HG02981 (cell line): Measurements from ENCODE around the gene SERAC1.

ENCODE experiments used
- ATAC-seq: cut with Tn5 transposase; IDR thresholded peaks from one replicate; pipeline ENCODE4 v1.9.1; 2021; ENCODE audit warnings: mild to moderate bottlenecking, moderate library complexity; ENCODE audit not compliant: unreplicated experiment

The SERAC1 gene

GRCh38 chr6:158125271-158125670 lies 42.8 kb downstream of the SERAC1 start:
- ATAC-seq, result no peak

GRCh38 chr6:158124288-158124687 lies 43.8 kb downstream of the SERAC1 start:
- no peak for ATAC-seq

GRCh38 chr6:158122048-158122447 lies 46.0 kb downstream of the SERAC1 start:
- no peak for ATAC-seq

- no peak for ATAC-seq
Measured at GRCh38 chr6:158121335-158121734, 46.7 kb downstream of the SERAC1 start.

- ATAC-seq, result no peak
Measured at GRCh38 chr6:158118886-158119285, 49.2 kb downstream of the SERAC1 start.

GRCh38 chr6:158115508-158115907 lies 52.6 kb downstream of the SERAC1 start:
- no peak for ATAC-seq

- ATAC-seq, result no peak
Measured at GRCh38 chr6:158115102-158115501, 53.0 kb downstream of the SERAC1 start.

GRCh38 chr6:158113802-158114201 lies 54.3 kb downstream of the SERAC1 start:
- ATAC-seq, result no peak

GRCh38 chr6:158111987-158112386 lies 56.1 kb downstream of the SERAC1 start:
- ATAC-seq, result no peak

- ATAC-seq, result no peak
Measured at GRCh38 chr6:158110986-158111385, 57.1 kb downstream of the SERAC1 start.

GRCh38 chr6:158109748-158110147 lies 58.3 kb downstream of the SERAC1 start:
- ATAC-seq, result no peak

- no peak for ATAC-seq
Measured at GRCh38 chr6:158104696-158105095, 63.4 kb downstream of the SERAC1 start.

GRCh38 chr6:158103228-158103627 lies 64.8 kb downstream of the SERAC1 start:
- ATAC-seq, result no peak

GRCh38 chr6:158095671-158096070 lies 72.4 kb downstream of the SERAC1 start:
- no peak for ATAC-seq

- no peak for ATAC-seq
Measured at GRCh38 chr6:158095031-158095430, 73.0 kb downstream of the SERAC1 start.

- no peak for ATAC-seq
Measured at GRCh38 chr6:158092806-158093205, 75.3 kb downstream of the SERAC1 start.

GRCh38 chr6:158087224-158087867 lies 80.7 kb downstream of the SERAC1 start:
- ATAC-seq, result no peak

- ATAC-seq, result peak; percentile 89
Measured at GRCh38 chr6:158086504-158087223, 81.4 kb downstream of the SERAC1 start.

- ATAC-seq, result no peak
Measured at GRCh38 chr6:158086054-158086503, 82.0 kb downstream of the SERAC1 start.

GRCh38 chr6:158085261-158086053 lies 82.6 kb downstream of the SERAC1 start:
- ATAC-seq, result no peak

- no peak for ATAC-seq
Measured at GRCh38 chr6:158083455-158084325, 84.4 kb downstream of the SERAC1 start.
